AG09319 (cell line): ENCODE data around the gene ZDHHC5.
A peak's percentile ranks its signal among the peaks of the same experiment; 100 is the strongest.
"Not testable (repeated sequence)": the region's sequence is repeated elsewhere in the genome, so short reads cannot be mapped to it uniquely, and the experiment has no call there.

ENCODE experiments used
- DNase-seq: peaks from one replicate; pipeline ENCODE4 v3.0.0-alpha.2; 2010; ENCODE audit warnings: low read depth; ENCODE audit errors: extremely low read depth
- TF ChIP-seq, protein P1 (sequence below): IDR thresholded peaks from 2 replicates; pipeline ENCODE4 v1.5.1; 2011; ENCODE audit warnings: low read depth, mild to moderate bottlenecking, inconsistent platforms, low read length, moderate library complexity

ZDHHC5 gene

DNA sequence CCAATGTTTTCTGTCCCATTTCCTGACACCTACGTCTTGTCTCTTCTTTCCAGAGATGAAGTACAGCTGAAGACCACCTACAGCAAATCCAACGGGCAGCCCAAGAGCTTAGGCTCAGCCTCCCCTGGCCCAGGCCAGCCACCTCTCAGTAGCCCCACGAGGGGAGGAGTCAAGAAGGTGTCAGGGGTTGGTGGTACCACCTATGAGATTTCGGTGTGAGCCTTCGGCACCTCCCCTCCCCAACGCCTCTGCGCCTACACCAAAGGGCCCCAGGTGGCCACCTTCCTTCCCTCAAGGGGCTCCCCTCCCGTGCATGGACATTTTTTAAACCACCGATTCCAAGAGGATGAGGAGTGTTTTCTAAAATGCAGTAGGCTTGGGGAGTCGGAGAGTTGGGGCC lies 31.9 kb downstream of the ZDHHC5 start:
- DNase-seq = no peak
- TF ChIP-seq, protein P1, sequence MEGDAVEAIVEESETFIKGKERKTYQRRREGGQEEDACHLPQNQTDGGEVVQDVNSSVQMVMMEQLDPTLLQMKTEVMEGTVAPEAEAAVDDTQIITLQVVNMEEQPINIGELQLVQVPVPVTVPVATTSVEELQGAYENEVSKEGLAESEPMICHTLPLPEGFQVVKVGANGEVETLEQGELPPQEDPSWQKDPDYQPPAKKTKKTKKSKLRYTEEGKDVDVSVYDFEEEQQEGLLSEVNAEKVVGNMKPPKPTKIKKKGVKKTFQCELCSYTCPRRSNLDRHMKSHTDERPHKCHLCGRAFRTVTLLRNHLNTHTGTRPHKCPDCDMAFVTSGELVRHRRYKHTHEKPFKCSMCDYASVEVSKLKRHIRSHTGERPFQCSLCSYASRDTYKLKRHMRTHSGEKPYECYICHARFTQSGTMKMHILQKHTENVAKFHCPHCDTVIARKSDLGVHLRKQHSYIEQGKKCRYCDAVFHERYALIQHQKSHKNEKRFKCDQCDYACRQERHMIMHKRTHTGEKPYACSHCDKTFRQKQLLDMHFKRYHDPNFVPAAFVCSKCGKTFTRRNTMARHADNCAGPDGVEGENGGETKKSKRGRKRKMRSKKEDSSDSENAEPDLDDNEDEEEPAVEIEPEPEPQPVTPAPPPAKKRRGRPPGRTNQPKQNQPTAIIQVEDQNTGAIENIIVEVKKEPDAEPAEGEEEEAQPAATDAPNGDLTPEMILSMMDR = no peak

DNA sequence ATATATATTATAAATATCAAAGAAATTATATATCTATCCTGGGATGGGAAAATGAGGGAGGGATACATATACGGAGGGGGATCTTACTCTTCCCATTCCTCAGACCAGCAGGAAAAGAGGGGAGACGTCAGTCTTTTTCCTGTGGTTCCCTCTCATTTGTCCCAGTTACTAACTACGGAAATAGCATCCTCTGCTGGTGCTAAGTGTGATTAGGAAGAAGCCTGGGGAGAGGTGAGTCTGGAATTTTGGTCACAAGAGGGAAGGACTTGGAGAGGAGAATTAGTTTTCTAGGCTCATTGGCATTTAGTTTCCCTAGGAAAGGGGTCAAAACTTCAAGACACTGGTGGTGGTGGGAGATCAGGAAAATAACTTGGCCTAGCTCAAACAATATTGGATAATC lies 32.5 kb downstream of the ZDHHC5 start:
- no peak for DNase-seq
- TF ChIP-seq, protein P1 = no peak

DNA sequence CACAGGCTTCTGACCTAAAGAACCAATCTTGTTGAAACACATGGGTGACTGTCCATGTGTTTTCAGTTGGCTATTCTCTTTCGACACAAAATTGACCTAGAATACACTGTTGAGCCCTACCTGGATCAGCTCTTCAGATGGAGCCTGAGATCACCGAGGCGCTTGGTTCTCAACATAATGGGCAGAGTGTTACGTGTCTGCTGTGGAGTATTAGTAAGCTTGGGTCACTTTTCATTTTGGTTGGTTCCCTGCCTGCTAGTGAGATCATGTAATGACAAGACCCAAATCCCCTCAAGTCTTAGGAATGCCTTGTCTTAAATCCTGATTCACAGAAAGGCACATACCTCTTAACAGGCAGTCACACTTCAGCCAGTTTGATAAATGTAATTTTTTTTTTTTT lies 35.4 kb downstream of the ZDHHC5 start:
- TF ChIP-seq, protein P1 = no peak
- no peak for DNase-seq

DNA sequence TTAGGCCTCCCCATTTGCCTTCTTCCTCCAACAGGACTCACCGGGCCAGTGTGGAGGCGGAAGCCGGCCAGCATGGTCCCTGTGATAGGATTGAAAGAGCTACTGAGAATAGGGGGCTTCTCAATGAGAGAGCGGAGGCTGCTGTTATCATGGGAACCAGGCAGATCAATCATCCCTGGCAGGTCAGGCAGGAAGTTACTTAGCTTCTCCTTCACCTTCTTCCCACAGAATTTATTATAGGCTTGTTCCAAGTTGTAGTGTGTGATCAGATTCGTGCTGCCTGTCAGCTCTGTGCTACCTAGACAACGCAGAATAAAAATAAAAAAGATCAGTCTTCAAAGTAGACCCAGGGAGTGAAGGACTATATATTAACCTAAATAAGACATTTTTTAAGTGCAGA lies 37.0 kb downstream of the ZDHHC5 start:
- DNase-seq = no peak
- TF ChIP-seq, protein P1 = no peak

DNA sequence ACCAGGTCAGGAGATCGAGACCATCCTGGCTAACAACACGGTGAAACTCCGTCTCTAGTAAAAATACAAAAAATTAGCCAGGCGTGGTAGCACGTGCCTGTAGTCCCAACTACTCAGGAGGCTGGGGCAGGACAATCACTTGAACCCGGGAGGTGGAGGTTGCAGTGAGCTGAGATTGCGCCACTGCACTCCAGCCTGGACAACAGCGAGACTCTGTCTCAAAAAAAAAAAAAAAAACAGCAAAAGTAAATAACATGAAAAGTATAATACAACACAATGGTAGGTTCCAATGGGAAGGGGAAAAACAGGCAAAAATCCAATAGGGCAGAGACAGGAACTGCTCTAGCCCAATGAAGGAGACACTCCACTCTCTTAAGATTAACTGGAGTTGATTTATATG lies 37.5 kb downstream of the ZDHHC5 start:
- not testable (repeated sequence) for DNase-seq

DNA sequence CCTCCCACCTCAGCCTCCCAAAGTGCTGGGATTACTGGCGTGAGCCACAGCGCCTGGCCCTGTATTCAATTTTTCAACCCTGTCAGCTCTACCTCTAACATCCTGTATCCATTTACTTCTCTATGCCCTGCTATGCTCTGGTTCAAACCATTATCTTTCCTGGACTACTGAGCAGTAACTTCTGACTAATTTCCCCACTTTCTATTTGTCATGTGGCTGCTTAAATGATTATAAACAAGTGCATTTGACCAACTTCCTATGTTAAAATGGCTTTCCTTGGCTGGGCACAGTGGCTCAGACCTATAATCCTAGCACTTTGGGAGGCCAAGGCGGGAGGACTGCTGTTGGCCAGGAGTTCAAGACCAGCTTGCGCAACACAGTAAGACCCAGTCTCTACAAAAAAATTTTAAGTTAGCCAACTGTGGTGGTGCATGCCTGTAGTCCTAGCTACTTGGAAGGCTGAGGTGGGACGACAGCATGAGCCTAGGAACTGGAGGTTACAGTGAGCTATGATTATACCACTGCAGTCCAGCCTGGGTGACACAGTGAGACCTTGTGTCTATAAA lies 42.0 kb downstream of the ZDHHC5 start:
- no peak for DNase-seq
- TF ChIP-seq, protein P1 = no peak

DNA sequence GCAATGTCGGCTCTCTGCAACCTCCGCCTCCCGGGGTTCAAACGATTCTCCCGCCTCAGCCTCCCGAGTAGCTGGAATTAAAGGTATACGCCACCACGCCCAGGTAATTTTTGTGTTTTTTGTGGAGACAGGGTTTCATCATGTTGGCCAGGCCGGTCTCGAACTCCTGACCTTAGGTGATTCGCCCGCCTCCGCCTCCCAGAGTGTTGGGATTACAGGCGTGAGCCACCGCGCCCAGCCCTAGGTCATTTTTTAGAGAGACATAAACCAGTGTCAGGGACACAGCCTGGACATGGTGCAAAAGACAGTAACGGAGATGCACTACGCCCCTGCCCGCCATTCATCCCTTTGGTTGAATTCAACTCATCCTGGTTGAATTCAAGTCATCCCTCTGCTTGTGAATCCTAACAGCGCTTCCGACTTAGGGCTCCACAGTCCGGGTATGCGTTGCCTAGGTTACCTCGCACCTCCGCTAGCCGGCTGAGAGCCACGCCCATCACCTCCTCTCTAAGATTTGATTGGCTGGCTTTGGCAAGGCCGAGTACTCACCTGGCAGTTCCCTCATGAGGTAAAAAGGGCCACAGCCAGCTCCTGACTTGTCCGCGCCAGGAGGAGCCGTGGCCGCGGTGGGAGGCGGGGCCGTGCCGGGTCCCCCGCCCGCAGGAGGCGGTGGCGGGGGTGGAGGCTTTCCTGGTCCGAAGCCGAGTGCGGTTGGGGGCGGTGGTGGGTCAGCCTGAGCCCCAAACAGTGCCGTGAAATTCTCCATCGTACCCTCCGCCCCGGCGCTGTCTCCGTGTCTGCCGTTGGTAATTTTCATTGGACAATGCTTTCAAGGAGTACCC lies 43.7 kb downstream of the ZDHHC5 start, which contains the start of gene MED19:
Gene MED19, minus strand, starts transcription at position 802 of the 842 bp plus-strand sequence. Its CDS starts 36 bp downstream, at position 766.
- TF ChIP-seq, protein P1 = no peak
- peak; percentile 28 for DNase-seq
